Esophagus muscularis mucosa (tissue), 4 donors: ENCODE measurements around the gene ASXL1. TPM values are rescaled to one million over a fixed set of nuclear protein-coding genes. Genes with fewer than 3 reads are reported as not detected.
"Not testable (repeated sequence)": the region's sequence is repeated elsewhere in the genome, so short reads cannot be mapped to it uniquely, and the experiment has no call there.

Source experiments
- DNase-seq: peaks from one replicate; pipeline ENCODE4 v3.0.0-alpha.2; 2017; ENCODE audit errors: extremely low spot score
- H3K27ac ChIP-seq, 4 donors: fragments of 200-600 bp; sonication (generic); replicated peaks in 1 of 4; 1 replicate in 3 of 4; 2 replicates in 1 of 4; pipeline ENCODE4 v1.5.1; 2016 to 2019; ENCODE audit warnings: mild to moderate bottlenecking in 1 of 4
- H3K27me3 ChIP-seq, 4 donors: fragments of 200-600 bp; sonication (generic); one replicate each; pipeline versions ENCODE4 v1.5.1 to v1.6.0; 2016 to 2019
- H3K36me3 ChIP-seq, 4 donors: fragments of 200-600 bp; sonication (generic); one replicate each; pipeline ENCODE4 v1.5.1; 2016 to 2019
- H3K4me1 ChIP-seq, 4 donors: fragments of 200-600 bp; sonication (generic); one replicate each; pipeline ENCODE4 v1.5.1; 2016 to 2019
- H3K4me3 ChIP-seq, 4 donors: fragments of 200-600 bp; sonication (generic); 1 replicate in 2 of 4; 2 replicates in 2 of 4; pipeline ENCODE4 v1.5.1; 2016 to 2019; ENCODE audit warnings: mild to moderate bottlenecking in 4 of 4, moderate library complexity in 1 of 4
- H3K9me3 ChIP-seq, 4 donors: fragments of 200-600 bp; sonication (generic); 1 replicate in 3 of 4; 2 replicates in 1 of 4; pipeline ENCODE4 v1.5.1; 2016 to 2019
- EP300 ChIP-seq: sonication (generic); formaldehyde crosslinking; IDR thresholded peaks from one replicate; pipeline ENCODE4 v1.6.1; 2017; ENCODE audit warnings: antibody characterized with exemption
- POLR2A ChIP-seq: fragments of 450-650 bp; IDR thresholded peaks from one replicate; pipeline ENCODE4 v1.6.1; 2017; ENCODE audit warnings: antibody characterized with exemption, moderate library complexity, mild to moderate bottlenecking, low read depth
- POLR2AphosphoS5 ChIP-seq, 2 donors: sonication (generic); formaldehyde crosslinking; IDR thresholded peaks; one replicate each; pipeline ENCODE4 v1.6.1; 2017; ENCODE audit warnings: antibody characterized with exemption in 2 of 2
- WGBS: methylation state at CpG from one replicate; pipeline ENCODE4 v1.1.5; 2018; 5-methylcytosine and 5-hydroxymethylcytosine counted together
- intact Hi-C: fragments of 100-400 bp; cut with DNase I; formaldehyde crosslinking; loops from one replicate; pipeline ENCODE4 v1.15.1; 2023
- total RNA-seq, 4 donors: library from RNA; depleted of rRNA; stranded (reverse); fragments of >200 nt; gene quantifications; one replicate each; pipeline versions ENCODE4 v1.1.0 to v1.2.1, GENCODE V29; 2016
- TF ChIP-seq, protein P1 (sequence below), 3 experiments: fragments of 200-600 bp in 2 of 3; fragments of 450-650 bp in 1 of 3; sonication (generic) in 2 of 3; IDR thresholded peaks; one replicate each; pipeline ENCODE4 v1.5.1; 2017 to 2019; ENCODE audit warnings: antibody characterized with exemption in 3 of 3, mild to moderate bottlenecking in 2 of 3, moderate library complexity in 1 of 3

Gene ASXL1
- total RNA-seq, 4 donors from 2014 or later, result 56.5 to 66.7 (median 61.8) TPM

GRCh38 chr20:32315891-32316290, 42.2 kb upstream of the ASXL1 start:
- peaks cover 29 to 82% (median 48%) of the 10 kb centered on the region in 4 donors for H3K36me3 ChIP-seq
- intact Hi-C loops, result no loop called here
- TF ChIP-seq POLR2AphosphoS5 (IDR thresholded peaks at IDR 0.05), result no peak
- no peak for TF ChIP-seq POLR2A
- WGBS, result 84% methylated on average over 2 of the region's 2 CpGs
- no peaks in the 10 kb centered on the region for H3K4me1 ChIP-seq
- no peak for DNase-seq
- no peak overlapping the region for H3K27ac ChIP-seq
- no peaks in the 10 kb centered on the region for H3K9me3 ChIP-seq
- H3K4me3 ChIP-seq, result no peak overlapping the region
- H3K27me3 ChIP-seq, result no peaks in the 10 kb centered on the region

GRCh38 chr20:32316667-32317066, 41.5 kb upstream of the ASXL1 start:
- intact Hi-C loops, result no loop called here
- no peak for DNase-seq
- Histone ChIP-seq H3K4me1 (no peaks in the 10 kb centered on the region), H3K9me3 (no peaks in the 10 kb centered on the region), H3K36me3 (peaks cover 28 to 79% (median 45%) of the 10 kb centered on the region in 4 donors), H3K27ac (no peak overlapping the region), H3K27me3 (no peaks in the 10 kb centered on the region), H3K4me3 (no peak overlapping the region)
- TF ChIP-seq, protein P1, sequence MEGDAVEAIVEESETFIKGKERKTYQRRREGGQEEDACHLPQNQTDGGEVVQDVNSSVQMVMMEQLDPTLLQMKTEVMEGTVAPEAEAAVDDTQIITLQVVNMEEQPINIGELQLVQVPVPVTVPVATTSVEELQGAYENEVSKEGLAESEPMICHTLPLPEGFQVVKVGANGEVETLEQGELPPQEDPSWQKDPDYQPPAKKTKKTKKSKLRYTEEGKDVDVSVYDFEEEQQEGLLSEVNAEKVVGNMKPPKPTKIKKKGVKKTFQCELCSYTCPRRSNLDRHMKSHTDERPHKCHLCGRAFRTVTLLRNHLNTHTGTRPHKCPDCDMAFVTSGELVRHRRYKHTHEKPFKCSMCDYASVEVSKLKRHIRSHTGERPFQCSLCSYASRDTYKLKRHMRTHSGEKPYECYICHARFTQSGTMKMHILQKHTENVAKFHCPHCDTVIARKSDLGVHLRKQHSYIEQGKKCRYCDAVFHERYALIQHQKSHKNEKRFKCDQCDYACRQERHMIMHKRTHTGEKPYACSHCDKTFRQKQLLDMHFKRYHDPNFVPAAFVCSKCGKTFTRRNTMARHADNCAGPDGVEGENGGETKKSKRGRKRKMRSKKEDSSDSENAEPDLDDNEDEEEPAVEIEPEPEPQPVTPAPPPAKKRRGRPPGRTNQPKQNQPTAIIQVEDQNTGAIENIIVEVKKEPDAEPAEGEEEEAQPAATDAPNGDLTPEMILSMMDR (IDR thresholded peaks at IDR 0.05), result no peak
- TF ChIP-seq EP300 (no peak), POLR2A (no peak), POLR2AphosphoS5 (IDR thresholded peaks at IDR 0.05) (no peak)
- 99% methylated on average over 6 of the region's 7 CpGs for WGBS

GRCh38 chr20:32319100-32319499, 39.0 kb upstream of the ASXL1 start:
- H3K4me3 ChIP-seq, result no peak overlapping the region
- H3K9me3 ChIP-seq, result no peaks in the 10 kb centered on the region
- H3K27me3 ChIP-seq, result no peaks in the 10 kb centered on the region
- DNase-seq, result no peak
- H3K4me1 ChIP-seq, result no peaks in the 10 kb centered on the region
- TF ChIP-seq, protein P1 (IDR thresholded peaks at IDR 0.05), result no peak
- TF ChIP-seq EP300, result no peak
- TF ChIP-seq POLR2AphosphoS5 (IDR thresholded peaks at IDR 0.05), result no peak
- TF ChIP-seq POLR2A, result no peak
- H3K27ac ChIP-seq, result no peak overlapping the region
- intact Hi-C loops, result no loop called here
- 90% methylated on average over 6 of the region's 6 CpGs for WGBS
- peaks cover 16 to 55% (median 38%) of the 10 kb centered on the region in 4 donors for H3K36me3 ChIP-seq

DNA sequence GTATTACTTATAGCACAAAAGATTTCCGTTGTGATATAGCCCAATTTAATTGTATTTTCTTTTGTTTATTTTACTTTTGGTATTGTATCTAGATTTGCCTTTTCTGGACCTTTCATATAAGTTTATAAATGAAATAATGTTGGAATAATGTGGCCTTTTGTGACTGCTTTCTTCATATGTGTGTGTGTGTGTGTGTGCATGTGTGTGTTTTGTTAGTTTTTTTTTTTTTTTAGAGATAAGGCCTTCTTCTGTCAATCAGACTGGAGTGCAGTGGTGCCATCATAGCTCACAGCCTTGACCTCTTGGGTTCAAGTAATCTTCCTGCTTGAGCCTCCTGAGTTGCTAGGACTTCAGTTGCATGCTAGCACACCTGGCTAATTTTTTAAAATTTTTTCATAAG, 37.8 kb upstream of the ASXL1 start:
- Histone ChIP-seq H3K4me1 (no peaks in the 10 kb centered on the region), H3K36me3 (peaks cover 16 to 45% (median 36%) of the 10 kb centered on the region in 4 donors), H3K9me3 (no peaks in the 10 kb centered on the region), H3K4me3 (no peak overlapping the region), H3K27ac (no peak overlapping the region), H3K27me3 (no peaks in the 10 kb centered on the region)
- TF ChIP-seq POLR2AphosphoS5 (IDR thresholded peaks at IDR 0.05) (no peak), EP300 (no peak), POLR2A (no peak)
- TF ChIP-seq, protein P1 (IDR thresholded peaks at IDR 0.05), result no peak
- intact Hi-C loops, result no loop called here
- DNase-seq, result no peak
- WGBS, result 70% methylated on average over 1 of the region's 1 CpG

GRCh38 chr20:32321390-32321789, 36.7 kb upstream of the ASXL1 start:
- Histone ChIP-seq H3K4me1 (no peaks in the 10 kb centered on the region), H3K27me3 (no peaks in the 10 kb centered on the region), H3K4me3 (no peak overlapping the region), H3K27ac (no peak overlapping the region), H3K36me3 (peaks cover 8 to 36% (median 30%) of the 10 kb centered on the region in 4 donors), H3K9me3 (no peaks in the 10 kb centered on the region)
- intact Hi-C loops, result no loop called here
- WGBS, result 81% methylated on average over 1 of the region's 1 CpG
- no peak for TF ChIP-seq POLR2AphosphoS5 (IDR thresholded peaks at IDR 0.05)
- no peak for TF ChIP-seq POLR2A
- no peak for TF ChIP-seq EP300
- TF ChIP-seq, protein P1 (IDR thresholded peaks at IDR 0.05), result no peak
- no peak for DNase-seq

DNA sequence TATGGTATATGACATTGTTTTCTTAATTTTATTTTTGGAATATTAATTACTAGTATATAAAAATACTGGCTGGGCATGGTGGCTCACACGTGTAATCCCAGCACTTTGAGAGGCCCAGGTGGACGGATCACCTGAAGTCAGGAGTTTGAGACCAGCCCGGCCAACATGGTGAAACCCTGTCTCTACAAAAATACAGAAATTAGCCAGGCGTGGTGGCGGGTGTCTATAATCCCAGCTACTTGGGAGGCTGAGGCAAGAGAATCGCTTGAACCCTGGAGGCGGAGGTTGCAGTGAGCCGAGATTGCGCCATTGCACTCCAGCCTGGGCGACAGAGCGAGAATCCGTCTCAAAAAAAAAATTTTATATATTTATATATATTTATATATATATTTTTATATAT, 35.9 kb upstream of the ASXL1 start:
- intact Hi-C loops, H3K4me3 ChIP-seq, H3K27me3 ChIP-seq, H3K9me3 ChIP-seq, H3K27ac ChIP-seq, H3K4me1 ChIP-seq, DNase-seq: not testable (repeated sequence)
- 97% methylated on average over 12 of the region's 12 CpGs for WGBS
- H3K36me3 ChIP-seq, result peaks cover 0 to 33% (median 25%) of the 10 kb centered on the region in 4 donors

DNA sequence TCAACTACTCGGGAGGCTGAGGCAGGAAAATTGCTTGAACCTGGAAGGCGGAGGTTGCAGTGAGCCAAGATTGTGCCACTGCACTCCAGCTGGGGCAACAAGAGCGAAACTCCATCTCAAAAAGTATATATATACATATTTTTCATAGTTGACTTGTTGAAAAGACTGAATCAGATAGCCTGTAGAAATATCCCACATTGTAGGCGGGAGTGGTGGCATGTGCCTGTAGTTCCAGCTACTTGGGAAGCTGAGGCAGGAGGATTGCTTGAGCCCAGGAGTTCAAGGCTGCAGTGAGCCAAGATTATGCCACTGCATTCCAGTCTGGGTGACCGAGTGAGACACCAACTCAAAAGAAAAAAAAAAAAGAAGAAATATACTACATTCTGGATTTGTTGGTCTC, 34.4 kb upstream of the ASXL1 start:
- intact Hi-C loops, H3K27me3 ChIP-seq, H3K4me1 ChIP-seq, H3K4me3 ChIP-seq, DNase-seq, H3K9me3 ChIP-seq, H3K27ac ChIP-seq: not testable (repeated sequence)
- 98% methylated on average over 5 of the region's 5 CpGs for WGBS
- H3K36me3 ChIP-seq, result peaks cover 0 to 33% (median 23%) of the 10 kb centered on the region in 4 donors
